Osteocyte (in vitro differentiated cells): ENCODE data around the gene NSUN6. TPM values are rescaled to one million over a fixed set of nuclear protein-coding genes. Genes with fewer than 3 reads are reported as not detected.

ENCODE experiments used
- DNase-seq: peaks from one replicate; pipeline ENCODE4 v3.0.0; 2021; ENCODE audit warnings: mixed read lengths; ENCODE audit not compliant: unreplicated experiment; ENCODE audit errors: extremely low spot score
- H3K27ac Mint-ChIP-seq: one replicate; pipeline ENCODE4 v1.8.0; 2021; ENCODE audit warnings: mild to moderate bottlenecking, mixed read lengths; ENCODE audit not compliant: unreplicated experiment
- H3K27me3 Mint-ChIP-seq: one replicate; pipeline ENCODE4 v1.8.0; 2021; ENCODE audit warnings: mixed read lengths; ENCODE audit not compliant: unreplicated experiment
- H3K36me3 Mint-ChIP-seq: one replicate; pipeline ENCODE4 v1.8.0; 2021; ENCODE audit warnings: mixed read lengths; ENCODE audit not compliant: unreplicated experiment
- H3K4me1 Mint-ChIP-seq: one replicate; pipeline ENCODE4 v1.8.0; 2021; ENCODE audit warnings: mixed read lengths; ENCODE audit not compliant: unreplicated experiment
- H3K4me3 Mint-ChIP-seq: one replicate; pipeline ENCODE4 v1.8.0; 2021; ENCODE audit warnings: mild to moderate bottlenecking, moderate library complexity, mixed read lengths; ENCODE audit not compliant: unreplicated experiment
- H3K9me3 Mint-ChIP-seq: one replicate; pipeline ENCODE4 v1.8.0; 2021; ENCODE audit warnings: mixed read lengths; ENCODE audit not compliant: unreplicated experiment
- total RNA-seq: library from RNA; stranded (reverse); gene quantifications from 2 replicates; pipeline ENCODE4 v1.2.1, GENCODE V29; 2021
- TF ChIP-seq, protein P1 (sequence below): fragments of 200-600 bp; sonication (generic); IDR thresholded peaks from 2 replicates; pipeline ENCODE4 v1.5.0; 2021; ENCODE audit warnings: antibody characterized with exemption, mild to moderate bottlenecking, moderate library complexity

NSUN6 gene
- total RNA-seq, 1 donor from 2014 or later: 8.3 TPM

DNA sequence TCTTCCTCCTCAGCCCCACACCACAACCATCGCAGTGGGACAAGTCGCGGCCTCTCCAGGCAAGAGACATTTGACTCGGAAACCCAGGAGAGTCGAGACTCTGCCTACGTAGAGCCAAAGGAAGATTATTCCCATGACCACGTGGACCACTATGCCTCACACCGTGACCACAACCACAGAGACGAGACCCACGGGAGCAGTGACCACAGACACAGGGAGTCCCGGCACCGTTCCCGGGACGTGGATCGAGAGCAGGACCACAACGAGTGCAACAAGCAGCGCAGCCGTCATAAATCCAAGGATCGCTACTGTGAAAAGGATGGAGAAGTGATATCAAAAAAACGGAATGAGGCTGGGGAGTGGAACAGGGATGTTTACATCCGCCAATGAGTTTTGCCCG, 112.1 kb downstream of the NSUN6 start:
- TF ChIP-seq, protein P1, sequence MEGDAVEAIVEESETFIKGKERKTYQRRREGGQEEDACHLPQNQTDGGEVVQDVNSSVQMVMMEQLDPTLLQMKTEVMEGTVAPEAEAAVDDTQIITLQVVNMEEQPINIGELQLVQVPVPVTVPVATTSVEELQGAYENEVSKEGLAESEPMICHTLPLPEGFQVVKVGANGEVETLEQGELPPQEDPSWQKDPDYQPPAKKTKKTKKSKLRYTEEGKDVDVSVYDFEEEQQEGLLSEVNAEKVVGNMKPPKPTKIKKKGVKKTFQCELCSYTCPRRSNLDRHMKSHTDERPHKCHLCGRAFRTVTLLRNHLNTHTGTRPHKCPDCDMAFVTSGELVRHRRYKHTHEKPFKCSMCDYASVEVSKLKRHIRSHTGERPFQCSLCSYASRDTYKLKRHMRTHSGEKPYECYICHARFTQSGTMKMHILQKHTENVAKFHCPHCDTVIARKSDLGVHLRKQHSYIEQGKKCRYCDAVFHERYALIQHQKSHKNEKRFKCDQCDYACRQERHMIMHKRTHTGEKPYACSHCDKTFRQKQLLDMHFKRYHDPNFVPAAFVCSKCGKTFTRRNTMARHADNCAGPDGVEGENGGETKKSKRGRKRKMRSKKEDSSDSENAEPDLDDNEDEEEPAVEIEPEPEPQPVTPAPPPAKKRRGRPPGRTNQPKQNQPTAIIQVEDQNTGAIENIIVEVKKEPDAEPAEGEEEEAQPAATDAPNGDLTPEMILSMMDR: no peak
- Mint-ChIP-seq H3K36me3 (peaks cover 8% of the 10 kb centered on the region), H3K27me3 (no peaks in the 10 kb centered on the region), H3K4me1 (no peaks in the 10 kb centered on the region), H3K4me3 (no peak overlapping the region), H3K9me3 (no peaks in the 10 kb centered on the region), H3K27ac (no peak overlapping the region)
- DNase-seq: no peak

DNA sequence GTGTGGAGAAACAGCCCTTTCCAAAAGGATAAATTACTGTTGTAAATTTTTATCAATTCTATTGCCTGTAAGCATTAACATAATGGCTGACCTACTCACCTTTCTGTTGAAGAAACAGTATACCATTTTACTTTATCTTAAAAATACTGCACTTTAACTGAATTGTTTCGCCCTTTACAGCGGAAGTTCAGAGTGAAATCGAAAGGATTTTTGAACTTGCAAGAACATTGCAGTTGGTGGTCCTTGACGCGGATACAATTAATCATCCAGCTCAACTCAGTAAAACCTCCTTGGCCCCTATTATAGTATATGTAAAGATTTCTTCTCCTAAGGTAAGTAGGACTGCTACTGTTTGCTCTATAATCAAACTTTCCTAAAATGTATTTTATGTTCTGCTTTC, 117.5 kb downstream of the NSUN6 start:
- Mint-ChIP-seq H3K9me3 (no peaks in the 10 kb centered on the region), H3K27ac (no peak overlapping the region), H3K4me1 (no peaks in the 10 kb centered on the region), H3K4me3 (no peak overlapping the region), H3K36me3 (no peaks in the 10 kb centered on the region), H3K27me3 (no peaks in the 10 kb centered on the region)
- TF ChIP-seq, protein P1: no peak
- DNase-seq: no peak

DNA sequence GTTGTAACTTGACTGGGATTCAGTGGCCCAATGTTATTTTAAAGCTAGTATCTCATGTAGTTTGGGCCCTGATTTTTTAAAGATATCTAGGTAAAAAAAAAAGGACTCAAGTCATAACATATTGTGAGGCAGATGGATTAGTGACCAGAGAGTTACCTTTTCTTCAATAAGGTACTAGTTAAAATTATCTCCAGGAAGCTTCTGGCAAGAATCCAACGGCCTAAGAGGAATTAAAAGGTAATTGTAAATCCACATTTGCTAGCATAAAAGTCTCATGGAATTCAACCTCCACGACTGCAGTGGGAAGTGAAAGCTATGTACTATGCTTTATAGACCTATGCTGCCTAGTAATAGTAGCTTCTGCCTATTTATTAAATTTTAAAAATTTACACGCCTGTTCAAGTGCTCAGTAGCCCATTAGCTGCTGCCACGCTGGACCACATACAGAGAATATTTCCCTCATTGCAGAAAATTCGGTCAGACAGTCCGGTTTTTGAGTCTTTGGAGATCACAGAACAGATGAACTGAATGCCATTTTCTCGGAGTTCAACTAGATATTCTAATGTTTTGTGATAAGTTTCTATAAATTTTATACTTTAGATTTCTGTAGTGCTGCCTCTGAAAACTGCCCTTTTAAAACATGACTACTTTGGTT, 118.4 kb downstream of the NSUN6 start:
- no peak overlapping the region for H3K4me3 Mint-ChIP-seq
- no peaks in the 10 kb centered on the region for H3K36me3 Mint-ChIP-seq
- H3K27me3 Mint-ChIP-seq: no peaks in the 10 kb centered on the region
- no peak for DNase-seq
- no peaks in the 10 kb centered on the region for H3K9me3 Mint-ChIP-seq
- H3K27ac Mint-ChIP-seq: no peak overlapping the region
- TF ChIP-seq, protein P1: no peak
- peaks cover under 1% of the 10 kb centered on the region for H3K4me1 Mint-ChIP-seq

DNA sequence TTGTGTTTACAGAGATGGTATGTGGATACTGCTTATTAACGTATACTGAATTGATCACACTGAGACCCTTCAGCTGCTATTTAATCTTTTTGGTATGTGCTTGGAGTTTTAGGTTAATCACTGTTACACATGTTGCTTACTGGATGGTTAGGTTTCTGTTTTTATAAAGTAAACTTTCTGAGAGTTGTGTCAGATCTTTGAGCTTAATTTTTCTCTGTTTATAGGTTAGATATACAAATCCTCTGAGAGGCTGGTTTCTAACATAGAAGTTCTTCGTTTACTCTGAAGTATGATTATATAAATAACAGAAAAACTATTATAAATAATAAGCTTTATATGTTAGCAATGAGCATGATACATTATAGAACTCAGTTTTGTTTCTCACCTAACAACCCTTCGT, 123.1 kb downstream of the NSUN6 start:
- TF ChIP-seq, protein P1: no peak
- H3K36me3 Mint-ChIP-seq: no peaks in the 10 kb centered on the region
- H3K27me3 Mint-ChIP-seq: no peaks in the 10 kb centered on the region
- no peak overlapping the region for H3K4me3 Mint-ChIP-seq
- H3K27ac Mint-ChIP-seq: no peak overlapping the region
- H3K9me3 Mint-ChIP-seq: no peaks in the 10 kb centered on the region
- H3K4me1 Mint-ChIP-seq: peaks cover 7% of the 10 kb centered on the region
- DNase-seq: no peak

DNA sequence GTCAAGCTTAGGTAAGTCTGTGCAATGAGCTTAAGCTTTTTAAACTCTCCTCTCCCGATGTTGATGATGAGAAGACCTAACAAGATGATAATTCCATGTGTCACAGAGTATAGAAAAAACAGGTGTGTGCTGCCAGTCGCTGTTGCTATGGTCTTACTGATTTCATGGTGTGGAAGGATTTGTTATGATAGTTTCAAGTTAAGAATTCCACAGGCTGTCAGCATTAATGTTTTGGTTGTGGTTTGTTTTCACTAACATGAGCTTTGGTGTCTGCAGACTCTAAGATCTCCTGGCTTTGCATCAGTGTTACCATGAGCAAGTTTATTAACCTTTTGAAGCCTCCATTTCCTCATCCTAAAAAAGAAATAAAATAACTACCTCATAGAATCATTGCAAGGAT, 123.7 kb downstream of the NSUN6 start:
- no peaks in the 10 kb centered on the region for H3K27me3 Mint-ChIP-seq
- H3K9me3 Mint-ChIP-seq: no peaks in the 10 kb centered on the region
- TF ChIP-seq, protein P1: no peak
- no peaks in the 10 kb centered on the region for H3K36me3 Mint-ChIP-seq
- H3K4me1 Mint-ChIP-seq: peaks cover 7% of the 10 kb centered on the region
- H3K27ac Mint-ChIP-seq: no peak overlapping the region
- no peak for DNase-seq
- no peak overlapping the region for H3K4me3 Mint-ChIP-seq
